H1 (cell line): ENCODE measurements around the gene AIFM3. TPM values are rescaled to one million over a fixed set of nuclear protein-coding genes. Genes with fewer than 3 reads are reported as not detected.

Experiments used
- CTCF ChIA-PET: fragments of 300-600 bp; sonication (Branson Sonifier 250); formaldehyde crosslinking; loops from one replicate; lab custom pipeline; 2021; ENCODE audit not compliant: partially characterized antibody; lab: Charles Lee
- POLR2A ChIA-PET: fragments of 300-600 bp; sonication (Branson Sonifier 250); formaldehyde crosslinking; loops from one replicate; lab custom pipeline; 2021; ENCODE audit warnings: inconsistent platforms; ENCODE audit not compliant: partially characterized antibody; lab: Charles Lee
- DNase-seq, 2 experiments: peaks; one replicate each; pipeline versions ENCODE4 v3.0.0 to v3.0.0-alpha.2; 2010 to 2022; ENCODE audit warnings: low spot score in 2 of 2, low read depth in 1 of 2, mixed read lengths in 1 of 2
- FAIRE-seq: peaks from 2 replicates; lab custom pipeline; 2011; peaks lifted over from hg19 to GRCh38; lab: Jason Lieb, UNC
- H2AFZ ChIP-seq: 2 replicates; pipeline ENCODE4 v1.8.1; 2012; ENCODE audit warnings: low read length, inconsistent platforms
- H2AK5ac ChIP-seq: 2 replicates; pipeline ENCODE4 v1.6.1; 2013; ENCODE audit warnings: low read depth, low read length
- H2BK120ac ChIP-seq: replicated peaks from 2 replicates; pipeline ENCODE3; 2013; ENCODE audit warnings: low read depth, low read length, inconsistent platforms
- H2BK12ac ChIP-seq: 2 replicates; pipeline ENCODE4 v1.6.1; 2013; ENCODE audit warnings: low read depth, low read length
- H2BK15ac ChIP-seq: 2 replicates; pipeline ENCODE4 v1.6.1; 2013; ENCODE audit warnings: low read length
- H2BK20ac ChIP-seq: 2 replicates; pipeline ENCODE4 v1.6.1; 2013; ENCODE audit warnings: low read length
- H2BK5ac ChIP-seq: 2 replicates; pipeline ENCODE4 v1.6.1; 2013; ENCODE audit warnings: low read depth, low read length
- H3K14ac ChIP-seq: 2 replicates; pipeline ENCODE4 v1.6.1; 2013; ENCODE audit warnings: inconsistent platforms; ENCODE audit not compliant: insufficient read length
- H3K18ac ChIP-seq: 2 replicates; pipeline ENCODE4 v1.6.1; 2013; ENCODE audit warnings: low read length; ENCODE audit errors: extremely low read depth
- H3K23ac ChIP-seq: 2 replicates; pipeline ENCODE4 v1.6.1; 2013; ENCODE audit warnings: inconsistent platforms; ENCODE audit not compliant: insufficient read length
- H3K23me2 ChIP-seq: 2 replicates; pipeline ENCODE4 v1.6.1; 2013; ENCODE audit warnings: low read depth, low read length
- H3K27ac ChIP-seq: 2 replicates; pipeline ENCODE4 v1.6.1; 2011; ENCODE audit warnings: low read depth, low read length, inconsistent platforms
- H3K27me3 ChIP-seq, 4 experiments: replicated peaks in 1 of 4; 1 replicate in 1 of 4; 2 replicates in 3 of 4; pipeline versions ENCODE4 v1.6.1 to v1.8.1; 2011 to 2013; ENCODE audit warnings: low read length in 3 of 4, mild to moderate bottlenecking in 3 of 4, inconsistent platforms in 2 of 4, mixed read lengths in 2 of 4, moderate library complexity in 1 of 4; ENCODE audit not compliant: control insufficient read depth in 3 of 4, insufficient read depth in 3 of 4; ENCODE audit errors: extremely low read depth in 1 of 4
- H3K36me3 ChIP-seq, 4 experiments: 2 replicates each; pipeline versions ENCODE4 v1.6.1 to v1.8.1; 2011 to 2013; ENCODE audit warnings: mild to moderate bottlenecking in 4 of 4, low read length in 3 of 4, moderate library complexity in 2 of 4, control low read depth in 1 of 4, inconsistent platforms in 1 of 4; ENCODE audit not compliant: insufficient read depth in 4 of 4, control insufficient read depth in 2 of 4
- H3K4ac ChIP-seq: replicated peaks from 2 replicates; pipeline ENCODE3; 2013; ENCODE audit warnings: low read length, low read depth, mixed read lengths, inconsistent platforms; ENCODE audit not compliant: insufficient read length
- H3K4me1 ChIP-seq, 4 experiments: replicated peaks in 1 of 4; 1 replicate in 1 of 4; 2 replicates in 3 of 4; pipeline versions ENCODE4 v1.6.1 to v1.8.1; 2011 to 2013; ENCODE audit warnings: low read length in 3 of 4, inconsistent platforms in 2 of 4, mixed read lengths in 1 of 4; ENCODE audit not compliant: insufficient read depth in 4 of 4, control insufficient read depth in 3 of 4
- H3K4me2 ChIP-seq, 2 experiments: 2 replicates each; pipeline versions ENCODE4 v1.6.1 to v1.8.1; 2011 to 2013; ENCODE audit warnings: low read depth in 2 of 2, low read length in 2 of 2, control low read depth in 1 of 2, inconsistent platforms in 1 of 2, mild to moderate bottlenecking in 1 of 2; ENCODE audit not compliant: insufficient read depth in 1 of 2
- H3K4me3 ChIP-seq, 4 experiments: fragments of 200-600, 300-600 bp in 1 of 4; sonication (generic), shearing (Covaris generic), sonication (Bioruptor Twin) in 1 of 4; 2 replicates each; pipeline versions ENCODE4 v1.5.1 to v1.8.1; 2011 to 2016; ENCODE audit warnings: low read length in 4 of 4, low read depth in 3 of 4, control low read depth in 2 of 4, inconsistent platforms in 2 of 4, mild to moderate bottlenecking in 2 of 4, mixed read lengths in 1 of 4, moderate library complexity in 1 of 4; ENCODE audit not compliant: insufficient read depth in 2 of 4; ENCODE audit errors: extremely low read depth in 1 of 4
- H3K56ac ChIP-seq: replicated peaks from 2 replicates; pipeline ENCODE3; 2013; ENCODE audit warnings: low read depth, mild to moderate bottlenecking, mixed read lengths, low read length, inconsistent platforms; ENCODE audit not compliant: insufficient read length
- H3K79me1 ChIP-seq: 2 replicates; pipeline ENCODE4 v1.6.1; 2013; ENCODE audit warnings: low read depth, low read length, control low read depth
- H3K79me2 ChIP-seq, 2 experiments: 2 replicates each; pipeline versions ENCODE4 v1.6.1 to v1.8.1; 2012 to 2013; ENCODE audit warnings: low read length in 2 of 2, mild to moderate bottlenecking in 2 of 2, inconsistent platforms in 1 of 2; ENCODE audit not compliant: insufficient read depth in 2 of 2, control insufficient read depth in 1 of 2
- H3K9ac ChIP-seq, 4 experiments: replicated peaks in 1 of 4; 1 replicate in 1 of 4; 2 replicates in 3 of 4; pipeline versions ENCODE4 v1.6.1 to v1.8.1; 2011 to 2013; ENCODE audit warnings: low read depth in 3 of 4, low read length in 3 of 4, control low read depth in 2 of 4, mild to moderate bottlenecking in 2 of 4, moderate library complexity in 2 of 4, inconsistent platforms in 1 of 4; ENCODE audit errors: extremely low read depth in 1 of 4
- H3K9me3 ChIP-seq, 2 experiments: 2 replicates each; pipeline versions ENCODE4 v1.6.1 to v1.8.1; 2012 to 2013; ENCODE audit warnings: mild to moderate bottlenecking in 2 of 2, moderate library complexity in 2 of 2, control low read depth in 1 of 2, inconsistent platforms in 1 of 2, low read depth in 1 of 2, low read length in 1 of 2, mixed read lengths in 1 of 2; ENCODE audit not compliant: insufficient read depth in 2 of 2
- H4K20me1 ChIP-seq, 2 experiments: replicated peaks in 1 of 2; 2 replicates each; pipeline versions ENCODE3 to v1.8.1; 2011 to 2013; ENCODE audit warnings: inconsistent platforms in 2 of 2, low read length in 2 of 2, mild to moderate bottlenecking in 1 of 2; ENCODE audit not compliant: insufficient read depth in 2 of 2, control insufficient read depth in 1 of 2
- H4K5ac ChIP-seq: 2 replicates; pipeline ENCODE4 v1.6.1; 2013; ENCODE audit warnings: low read length, low read depth, mixed read lengths, inconsistent platforms; ENCODE audit not compliant: insufficient read length
- H4K8ac ChIP-seq: 2 replicates; pipeline ENCODE4 v1.8.0; 2013; ENCODE audit warnings: mild to moderate bottlenecking, moderate library complexity, low read length, inconsistent platforms; ENCODE audit not compliant: insufficient read depth; ENCODE audit errors: extremely low read depth
- H4K91ac ChIP-seq: replicated peaks from 2 replicates; pipeline ENCODE3; 2013; ENCODE audit warnings: low read length, mixed read lengths, inconsistent platforms; ENCODE audit not compliant: insufficient read length
- ASH2L ChIP-seq: fragments of 200-600, 300-600 bp; sonication (generic); IDR thresholded peaks from one replicate; pipeline ENCODE4 v1.7.1; 2017; ENCODE audit warnings: low read length
- CBX8 ChIP-seq: fragments of 300-800, 300-1000 bp; sonication (generic); IDR thresholded peaks from 2 replicates; pipeline ENCODE4 v1.7.1; 2016; ENCODE audit warnings: low read depth, low read length, borderline replicate concordance
- EZH2 ChIP-seq: fragments of 200-600 bp; sonication (generic); IDR thresholded peaks from 2 replicates; pipeline ENCODE4 v1.7.1; 2012; ENCODE audit warnings: low read depth, mild to moderate bottlenecking, moderate library complexity, low read length, inconsistent platforms; ENCODE audit not compliant: severe bottlenecking
- JUN ChIP-seq: IDR thresholded peaks from 2 replicates; pipeline ENCODE4 v1.6.1; 2011; ENCODE audit warnings: low read depth, mild to moderate bottlenecking, improper control_type of control experiment, low read length
- RNF2 ChIP-seq: fragments of 200-900, 300-1000 bp; sonication (generic); IDR thresholded peaks from 2 replicates; pipeline ENCODE4 v1.7.1; 2016; ENCODE audit warnings: borderline replicate concordance, low read depth, mild to moderate bottlenecking, antibody characterized with exemption, low read length; ENCODE audit not compliant: poor library complexity, severe bottlenecking; ENCODE audit errors: missing control alignments
- SIRT6 ChIP-seq: IDR thresholded peaks from one replicate; pipeline ENCODE4 v1.7.1; 2012; ENCODE audit warnings: low read length, inconsistent platforms
- SIX5 ChIP-seq: IDR thresholded peaks from 2 replicates; pipeline ENCODE4 v1.6.1; 2011; ENCODE audit warnings: mild to moderate bottlenecking, low read depth, low read length
- SP1 ChIP-seq: IDR thresholded peaks from 2 replicates; pipeline ENCODE4 v1.6.1; 2011; ENCODE audit warnings: low read depth, low read length
- SP4 ChIP-seq: IDR thresholded peaks from 2 replicates; pipeline ENCODE4 v1.6.1; 2012; ENCODE audit warnings: low read length, inconsistent platforms
- TEAD4 ChIP-seq: IDR thresholded peaks from 2 replicates; pipeline ENCODE4 v1.6.1; 2012; ENCODE audit warnings: low read depth, low read length, inconsistent platforms, mixed read lengths
- WGBS, 2 experiments: shearing (Covaris generic) in 1 of 2; methylation state at CpG; one replicate each; pipeline versions ENCODE4 v1.1.6 to v1.1.7; 2013 to 2015; ENCODE audit warnings: low lambda C conversion rate in 2 of 2, mixed read lengths in 2 of 2, inconsistent platforms in 1 of 2, low coverage in 1 of 2, missing lambda C conversion rate in 1 of 2; ENCODE audit not compliant: insufficient replicate concordance in 2 of 2, insufficient coverage in 1 of 2, insufficient read length in 1 of 2; ENCODE audit errors: extremely low coverage in 1 of 2, missing lambda C conversion rate in 1 of 2; 5-methylcytosine and 5-hydroxymethylcytosine counted together
- polyA plus RNA-seq, 7 experiments: library from polyadenylated mRNA; depleted of rRNA in 3 of 7; stranded (reverse) in 5 of 7; unstranded in 2 of 7; fragments of >200 nt in 5 of 7; fragments of 200-250 nt in 2 of 7; gene quantifications; 1 replicate in 5 of 7; 2 replicates in 1 of 7; 4 replicates in 1 of 7; pipeline versions ENCODE4 v1.2.1 to v1.2.3, GENCODE V29; 2011 to 2013; ENCODE audit warnings: missing spikeins in 2 of 7, mixed read lengths in 2 of 7
- total RNA-seq: library from RNA; stranded (reverse); fragmentation: NEBNext Ultra II Directional; extraction: Animal tissue kit (Norgen Biotek cat#: 25700); gene quantifications from 2 replicates; pipeline ENCODE4 v1.2.1, GENCODE V29; 2021

The AIFM3 gene
- total and polyA plus RNA-seq, 2 of the 8 experiments (the other 6 are each of a cell fraction or from before 2014, with no cell fraction given): 0.86 to 1.4 TPM

- peaks cover 12% of the 10 kb centered on the region for H3K23me2 ChIP-seq
- CTCF ChIA-PET: interaction anchor here (0.6 to 13.5 kb wide), 9 partner anchors 11 to 159 kb away, joined by 3 to 115 read pairs (median 5); partner anchors contain the start of genes AIFM3 and LZTR1
- no peak for TF ChIP-seq CBX8
- TF ChIP-seq ASH2L: no peak
- TF ChIP-seq SIRT6: no peak
- TF ChIP-seq RNF2: no peak
- TF ChIP-seq SP4: no peak
- TF ChIP-seq TEAD4: no peak
- TF ChIP-seq SIX5: no peak
- no peak for TF ChIP-seq EZH2
- TF ChIP-seq SP1: no peak
- no peak for TF ChIP-seq JUN
- TF ChIP-seq, all 59 proteins: peak for 0
- POLR2A ChIA-PET: interaction anchor here (0.6 to 1.2 kb wide), 3 partner anchors 13 to 837 kb away, joined by 3 to 4 read pairs (median 3); no protein-coding TSS in a partner anchor
- peaks cover 12% of the 10 kb centered on the region for H3K79me1 ChIP-seq
- no peak overlapping the region for H4K91ac ChIP-seq
- H3K56ac ChIP-seq: no peak overlapping the region
- H3K27ac ChIP-seq: no peak overlapping the region
- WGBS, 2 experiments: 90% methylated on average over 7 of the region's 7 CpGs; no CpG with 5 or more reads in 1 of the 2 experiments
- H2AK5ac ChIP-seq: no peak overlapping the region
- no peak overlapping the region for H4K8ac ChIP-seq
- H3K18ac ChIP-seq: no peak overlapping the region
- no peak overlapping the region for H2AFZ ChIP-seq
- peaks cover 0 to 6% (median 4%) of the 10 kb centered on the region in 4 experiments; a peak in 6 of 7 replicates for H3K4me1 ChIP-seq
- H3K14ac ChIP-seq: no peak overlapping the region
- no peak overlapping the region for H3K4me3 ChIP-seq
- DNase-seq (no peak), FAIRE-seq (no peak)
- H2BK5ac ChIP-seq: no peak overlapping the region
- peaks cover 7 to 29% of the 10 kb centered on the region in 2 experiments for H4K20me1 ChIP-seq
- H3K4ac ChIP-seq: no peak overlapping the region
- no peak overlapping the region for H2BK12ac ChIP-seq
- no peak overlapping the region; a peak in 1 of 4 replicates for H3K4me2 ChIP-seq
- H2BK120ac ChIP-seq: no peak overlapping the region
- H3K9me3 ChIP-seq: no peaks in the 10 kb centered on the region
- H3K36me3 ChIP-seq: peaks cover 7 to 25% (median 18%) of the 10 kb centered on the region in 4 experiments; a peak in 7 of 8 replicates
- H3K79me2 ChIP-seq: peaks cover 0 to 19% of the 10 kb centered on the region in 2 experiments; a peak in 2 of 4 replicates
- no peak overlapping the region for H3K23ac ChIP-seq
- no peak overlapping the region for H2BK20ac ChIP-seq
- H3K27me3 ChIP-seq: peaks cover 0 to 7% (median 3%) of the 10 kb centered on the region in 4 experiments; a peak in 4 of 7 replicates
- no peak overlapping the region for H4K5ac ChIP-seq
- no peak overlapping the region for H2BK15ac ChIP-seq
- no peak overlapping the region for H3K9ac ChIP-seq
Observed at GRCh38 chr22:20955548-20955947, 11.5 kb upstream of the AIFM3 start.
